Cardiac septum (tissue), 1 donor: ENCODE data around the gene SMO. TPM values are rescaled to one million over a fixed set of nuclear protein-coding genes. Genes with fewer than 3 reads are reported as not detected.
"Not testable (repeated sequence)": the region's sequence is repeated elsewhere in the genome, so short reads cannot be mapped to it uniquely, and the experiment has no call there.

Experiments
- DNase-seq: peaks from one replicate; pipeline ENCODE4 v3.0.0-alpha.2; 2020; ENCODE audit warnings: low spot score
- intact Hi-C: fragments of 100-400 bp; cut with DNase I; formaldehyde crosslinking; loops from one replicate; pipeline ENCODE4 v1.14.0; 2022
- total RNA-seq: library from RNA; stranded (reverse); fragmentation: NEBNext Ultra II Directional; extraction: Animal tissue kit (Norgen Biotek cat#: 25700); gene quantifications from one replicate; pipeline ENCODE4 v1.2.1, GENCODE V29; 2021
- donor health status: DM: no; HTN: no; CAD: no.

SMO gene
- total RNA-seq, 1 donor from 2014 or later: 4.7 TPM

DNA sequence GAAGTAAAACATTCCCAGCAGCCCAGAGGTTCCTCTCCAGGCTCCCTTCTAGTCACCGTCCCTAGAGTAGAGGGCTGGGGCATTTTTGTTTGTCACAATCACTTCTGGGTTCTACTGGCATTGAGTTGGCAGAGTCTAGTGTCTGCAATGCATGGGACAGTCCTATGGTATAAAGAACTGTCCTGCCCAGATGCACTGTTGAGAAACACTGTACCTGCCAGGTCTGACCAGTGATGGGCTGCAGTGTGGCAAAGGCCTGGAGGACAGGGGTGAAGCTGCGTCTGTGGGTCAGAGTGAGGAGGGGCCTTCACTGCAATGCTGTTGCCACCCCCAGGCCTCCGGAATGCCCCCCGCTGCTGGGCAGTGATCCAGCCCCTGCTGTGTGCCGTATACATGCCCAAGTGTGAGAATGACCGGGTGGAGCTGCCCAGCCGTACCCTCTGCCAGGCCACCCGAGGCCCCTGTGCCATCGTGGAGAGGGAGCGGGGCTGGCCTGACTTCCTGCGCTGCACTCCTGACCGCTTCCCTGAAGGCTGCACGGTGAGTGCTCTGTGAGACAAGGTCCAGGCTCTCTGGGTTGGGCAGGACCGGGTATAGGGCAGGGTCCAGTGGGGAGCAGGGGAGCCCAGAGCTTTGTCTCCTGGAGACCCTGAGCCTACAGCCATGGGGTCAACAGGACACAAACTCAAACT lies 14.8 kb downstream of the SMO start:
- intact Hi-C loops: no loop called here
- DNase-seq: no peak

DNA sequence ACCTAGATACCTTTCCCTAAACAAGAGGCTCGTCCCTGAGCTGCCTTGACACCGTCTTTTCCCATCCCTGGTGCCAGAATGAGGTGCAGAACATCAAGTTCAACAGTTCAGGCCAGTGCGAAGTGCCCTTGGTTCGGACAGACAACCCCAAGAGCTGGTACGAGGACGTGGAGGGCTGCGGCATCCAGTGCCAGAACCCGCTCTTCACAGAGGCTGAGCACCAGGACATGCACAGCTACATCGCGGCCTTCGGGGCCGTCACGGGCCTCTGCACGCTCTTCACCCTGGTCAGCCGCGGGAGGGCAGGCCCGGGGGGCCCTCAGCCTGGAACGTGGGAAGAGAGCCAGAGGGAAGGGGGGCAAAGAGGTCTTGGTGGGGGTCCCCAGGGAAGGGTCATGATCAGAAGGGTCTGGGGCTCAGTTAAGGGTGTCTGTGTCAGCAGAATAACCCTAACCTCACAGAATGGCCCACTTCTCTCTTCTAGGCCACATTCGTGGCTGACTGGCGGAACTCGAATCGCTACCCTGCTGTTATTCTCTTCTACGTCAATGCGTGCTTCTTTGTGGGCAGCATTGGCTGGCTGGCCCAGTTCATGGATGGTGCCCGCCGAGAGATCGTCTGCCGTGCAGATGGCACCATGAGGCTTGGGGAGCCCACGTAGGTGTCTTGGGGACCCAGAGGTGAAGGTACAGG lies 16.8 kb downstream of the SMO start:
- intact Hi-C loops: no loop called here
- DNase-seq: no peak

GRCh38 chr7:129205987-129206785 lies 17.8 kb downstream of the SMO start:
- DNase-seq: no peak
- intact Hi-C loops: no loop called here

GRCh38 chr7:129208667-129209066 lies 20.2 kb downstream of the SMO start:
- intact Hi-C loops: no loop called here
- DNase-seq: no peak

- DNase-seq: no peak
- intact Hi-C loops: no loop called here
Measured at GRCh38 chr7:129209067-129209926, 20.9 kb downstream of the SMO start.

GRCh38 chr7:129210256-129210988 lies 22.0 kb downstream of the SMO start:
- DNase-seq: peak; percentile 88
- intact Hi-C loops: loop anchor here (2.0 to 10.0 kb wide), 2 partner anchors 48 to 804 kb away; no protein-coding TSS in a partner anchor

GRCh38 chr7:129210989-129211312 lies 22.5 kb downstream of the SMO start:
- intact Hi-C loops: loop anchor here (2.0 to 10.0 kb wide), 2 partner anchors 48 to 804 kb away; no protein-coding TSS in a partner anchor
- DNase-seq: no peak

GRCh38 chr7:129212126-129212525 lies 23.7 kb downstream of the SMO start:
- no peak for DNase-seq
- intact Hi-C loops: loop anchor here (10.0 kb wide), 1 partner anchor 803 kb away; no protein-coding TSS in a partner anchor

DNA sequence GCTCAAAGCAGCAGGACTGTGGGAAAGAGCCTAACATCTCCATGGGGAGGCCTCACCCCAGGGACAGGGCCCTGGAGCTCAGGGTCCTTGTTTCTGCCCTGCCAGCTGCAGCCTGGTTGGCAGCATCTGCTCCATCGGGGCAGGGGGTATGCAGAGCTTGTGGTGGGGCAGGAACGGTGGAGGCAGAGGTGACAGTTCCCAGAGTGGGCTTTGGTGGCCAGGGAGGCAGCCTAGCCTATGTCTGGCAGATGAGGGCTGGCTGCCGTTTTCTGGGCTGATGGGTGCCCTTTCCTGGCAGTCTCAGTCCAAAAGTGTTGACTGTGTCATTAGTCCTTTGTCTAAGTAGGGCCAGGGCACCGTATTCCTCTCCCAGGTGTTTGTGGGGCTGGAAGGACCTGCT lies 24.2 kb downstream of the SMO start:
- no peak for DNase-seq
- intact Hi-C loops: loop anchor here (10.0 kb wide), 1 partner anchor 802 kb away; no protein-coding TSS in a partner anchor

DNA sequence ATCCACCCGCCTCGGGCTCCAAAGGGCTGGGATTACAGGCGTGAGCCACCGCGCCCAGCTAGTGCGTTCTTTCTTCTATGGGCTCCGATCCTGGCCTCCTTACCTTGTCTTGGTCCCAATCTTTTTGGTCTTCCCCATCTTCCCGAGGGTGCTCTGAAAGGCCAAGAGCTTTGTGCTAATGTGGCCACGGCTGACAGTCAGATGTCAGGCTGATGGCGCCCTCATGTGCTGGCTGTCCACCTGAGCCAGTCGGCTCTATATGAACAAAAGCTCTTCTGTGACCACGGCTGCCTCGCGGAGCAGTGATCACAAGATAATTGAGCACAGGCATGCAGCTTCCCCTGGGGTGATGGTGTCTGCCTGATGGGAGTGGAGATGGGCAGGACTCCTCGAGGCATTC lies 25.4 kb downstream of the SMO start:
- intact Hi-C loops: loop anchor here (10.0 kb wide), 1 partner anchor 801 kb away; no protein-coding TSS in a partner anchor
- DNase-seq: no peak

DNA sequence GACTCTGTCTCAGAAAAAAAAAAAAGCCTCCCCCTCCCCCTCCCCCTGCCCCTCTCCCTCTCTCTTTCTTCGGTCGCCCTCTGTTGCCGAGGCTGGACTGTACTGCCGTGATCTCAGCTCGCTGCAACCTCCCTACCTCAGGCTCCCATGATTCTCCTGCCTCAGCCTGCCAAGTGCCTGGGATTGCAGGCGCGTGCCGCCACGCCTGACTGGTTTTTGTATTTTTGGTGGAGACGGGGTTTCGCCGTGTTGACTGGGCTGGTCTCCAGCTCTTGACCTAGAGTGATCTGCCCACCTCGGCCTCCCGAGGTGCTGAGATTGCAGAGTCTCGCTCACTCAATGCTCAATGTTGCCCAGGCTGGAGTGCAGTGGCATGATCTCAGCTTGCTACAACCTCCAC lies 27.3 kb downstream of the SMO start:
- intact Hi-C loops: loop anchor here (5.0 to 10.0 kb wide), 2 partner anchors 257 to 799 kb away; no protein-coding TSS in a partner anchor

GRCh38 chr7:129216101-129216715 lies 27.8 kb downstream of the SMO start:
- intact Hi-C loops: loop anchor here (5.0 to 10.0 kb wide), 2 partner anchors 256 to 799 kb away; no protein-coding TSS in a partner anchor

More for the DNA sequence above, 27.3 kb downstream of the SMO start:
- DNase-seq: not testable (repeated sequence)

DNA sequence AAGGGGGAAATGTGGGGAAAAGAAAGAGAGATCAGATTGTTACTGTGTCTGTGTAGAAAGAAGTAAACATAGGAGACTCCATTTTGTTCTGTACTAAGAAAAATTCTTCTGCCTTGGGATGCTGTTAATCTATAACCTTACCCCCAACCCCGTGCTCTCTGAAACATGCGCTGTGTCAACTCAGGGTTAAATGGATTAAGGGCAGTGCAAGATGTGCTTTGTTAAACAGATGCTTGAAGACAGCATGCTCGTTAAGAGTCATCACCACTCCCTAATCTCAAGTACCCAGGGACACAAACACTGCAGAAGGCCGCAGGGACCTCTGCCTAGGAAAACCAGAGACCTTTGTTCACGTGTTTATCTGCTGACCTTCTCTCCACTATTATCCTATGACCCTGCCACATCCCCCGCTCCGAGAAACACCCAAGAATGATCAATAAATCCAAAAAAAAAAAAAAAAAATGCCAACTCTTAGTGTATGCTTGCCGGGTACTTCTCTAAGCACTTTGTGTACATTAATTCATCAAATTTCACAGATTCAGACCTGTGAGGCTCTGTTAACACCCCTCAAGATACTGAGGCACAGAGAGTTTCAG lies 28.5 kb downstream of the SMO start:
- intact Hi-C loops: loop anchor here (5.0 to 10.0 kb wide), 2 partner anchors 255 to 798 kb away; no protein-coding TSS in a partner anchor
- not testable (repeated sequence) for DNase-seq

More at GRCh38 chr7:129216101-129216715, 27.8 kb downstream of the SMO start:
- not testable (repeated sequence) for DNase-seq

GRCh38 chr7:129218514-129219062 lies 30.2 kb downstream of the SMO start:
- intact Hi-C loops: loop anchor here (2.0 to 10.0 kb wide), 3 partner anchors 80 to 796 kb away; no protein-coding TSS in a partner anchor
- peak; percentile 81 for DNase-seq

DNA sequence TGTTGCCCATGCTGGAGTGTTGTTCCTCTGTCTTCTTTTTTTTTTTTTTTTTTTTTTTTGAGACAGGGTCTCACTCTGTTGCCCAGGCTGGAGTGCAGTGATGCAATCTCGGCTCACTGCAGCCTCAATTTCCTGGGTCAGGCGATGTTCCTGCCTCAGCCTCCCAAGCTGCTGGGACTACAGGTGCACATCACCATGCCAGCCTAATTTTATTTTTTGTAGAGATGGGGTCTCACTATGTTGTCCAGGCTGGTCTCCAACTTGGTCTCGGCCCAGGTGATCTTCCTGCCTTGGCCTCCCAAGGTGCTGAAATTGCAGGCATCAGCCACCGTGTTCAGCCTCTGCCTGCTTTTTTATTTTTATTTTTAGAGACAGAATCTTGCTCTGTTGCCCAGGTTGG lies 30.7 kb downstream of the SMO start:
- intact Hi-C loops: loop anchor here (2.0 to 10.0 kb wide), 3 partner anchors 80 to 796 kb away; no protein-coding TSS in a partner anchor
- DNase-seq: not testable (repeated sequence)

DNA sequence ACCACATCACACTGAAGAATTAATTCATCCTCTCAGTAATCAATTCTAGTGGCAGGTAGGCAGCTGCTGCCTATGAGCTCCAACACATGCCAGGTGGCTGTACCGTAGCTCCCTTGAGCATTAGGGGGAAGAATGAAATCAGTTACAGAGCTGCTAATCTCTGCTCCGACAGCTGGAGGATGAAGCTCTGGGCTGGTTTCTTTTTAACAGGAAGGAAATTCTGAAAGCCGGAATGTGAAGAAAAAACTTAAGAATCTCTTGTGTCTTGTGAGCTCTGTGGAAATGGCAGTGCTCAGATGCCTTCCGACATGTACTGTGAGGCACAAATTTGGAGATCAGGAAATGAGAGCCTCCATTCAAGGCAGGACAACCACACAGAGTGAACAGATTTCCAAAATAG lies 33.6 kb downstream of the SMO start:
- no peak for DNase-seq
- intact Hi-C loops: loop anchor here (10.0 kb wide), 1 partner anchor 393 kb away; the partner anchor contains the start of gene NRF1
